ENCODE results near the gene ADRB1. TPM values are rescaled to one million over a fixed set of nuclear protein-coding genes. Genes with fewer than 3 reads are reported as not detected.

ADRB1 gene
- total RNA-seq, 2 experiments from 2014 or later: 0.08 to 0.11 TPM

- no peak for TF ChIP-seq CTCF (IDR thresholded peaks at IDR 0.05)
- Mint-ChIP-seq H3K4me3 (no peak overlapping the region), H3K36me3 (ENCODE audit: low read depth) (no peaks in the 10 kb centered on the region), H3K27me3 (peaks cover 4% of the 10 kb centered on the region), H3K9me3 (no peaks in the 10 kb centered on the region), H3K27ac (no peak overlapping the region), H3K4me1 (ENCODE audit: low read depth) (peaks cover 10% of the 10 kb centered on the region)
- H3K36me3 ChIP-seq (ENCODE audit: insufficient read depth, low read length): no peaks in the 10 kb centered on the region
- intact Hi-C loops (cut with DNase I, micrococcal nuclease): no loop called here
- POLR2A ChIA-PET: no interaction called here
- H3K9me3 ChIP-seq (ENCODE audit: control insufficient read depth in 1 of 2, insufficient read depth in 1 of 2, low read length in 2 of 2): no peaks in the 10 kb centered on the region
- DNase-seq: no peak
- CTCF ChIA-PET: no interaction called here
- peaks cover 9% of the 10 kb centered on the region for H3K4me1 ChIP-seq (ENCODE audit: insufficient read depth, low read length)
- ATAC-seq (ENCODE audit: poor library complexity): no peak
- no peak overlapping the region for H3K27ac ChIP-seq (ENCODE audit: low read depth in 1 of 2, low read length in 2 of 2)
- no peak overlapping the region for H3K4me3 ChIP-seq (ENCODE audit: low read length)
- no peaks in the 10 kb centered on the region for H3K27me3 ChIP-seq (ENCODE audit: control insufficient read depth in 1 of 2, insufficient read depth in 2 of 2, low read length in 2 of 2)
These were observed 40.3 kb upstream of the ADRB1 start for GRCh38 chr10:114003161-114003941.

- H3K4me3 ChIP-seq (ENCODE audit: low read length): no peak overlapping the region
- POLR2A ChIA-PET: no interaction called here
- no peaks in the 10 kb centered on the region for H3K4me1 ChIP-seq (ENCODE audit: insufficient read depth, low read length)
- CTCF ChIA-PET: interaction anchor here (0.6 kb wide), 1 partner anchor 187 kb away, joined by 4 read pairs; no protein-coding TSS in a partner anchor
- Mint-ChIP-seq H3K9me3 (no peaks in the 10 kb centered on the region), H3K4me3 (no peak overlapping the region), H3K27ac (no peak overlapping the region), H3K36me3 (ENCODE audit: low read depth) (no peaks in the 10 kb centered on the region), H3K27me3 (no peaks in the 10 kb centered on the region), H3K4me1 (ENCODE audit: low read depth) (no peaks in the 10 kb centered on the region)
- no peaks in the 10 kb centered on the region for H3K27me3 ChIP-seq (ENCODE audit: control insufficient read depth in 1 of 2, insufficient read depth in 2 of 2, low read length in 2 of 2)
- no peaks in the 10 kb centered on the region for H3K36me3 ChIP-seq (ENCODE audit: insufficient read depth, low read length)
- ATAC-seq (ENCODE audit: poor library complexity): no peak
- H3K27ac ChIP-seq (ENCODE audit: low read depth in 1 of 2, low read length in 2 of 2): no peak overlapping the region
- no peak for TF ChIP-seq CTCF (IDR thresholded peaks at IDR 0.05)
- H3K9me3 ChIP-seq (ENCODE audit: control insufficient read depth in 1 of 2, insufficient read depth in 1 of 2, low read length in 2 of 2): peaks cover 0 to 6% of the 10 kb centered on the region in 2 experiments
- intact Hi-C loops (cut with DNase I, micrococcal nuclease): no loop called here
- DNase-seq: no peak
These were observed 34.2 kb upstream of the ADRB1 start for GRCh38 chr10:114009281-114009996.

GRCh38 chr10:114010316-114010715, 33.4 kb upstream of the ADRB1 start:
- Histone ChIP-seq H3K27me3 (ENCODE audit: control insufficient read depth in 1 of 2, insufficient read depth in 2 of 2, low read length in 2 of 2) (no peaks in the 10 kb centered on the region), H3K9me3 (ENCODE audit: control insufficient read depth in 1 of 2, insufficient read depth in 1 of 2, low read length in 2 of 2) (peaks cover 0 to 6% of the 10 kb centered on the region in 2 experiments), H3K36me3 (ENCODE audit: insufficient read depth, low read length) (no peaks in the 10 kb centered on the region), H3K4me3 (ENCODE audit: low read length) (no peak overlapping the region), H3K27ac (ENCODE audit: low read depth in 1 of 2, low read length in 2 of 2) (no peak overlapping the region), H3K4me1 (ENCODE audit: insufficient read depth, low read length) (no peaks in the 10 kb centered on the region)
- Mint-ChIP-seq H3K4me1 (ENCODE audit: low read depth) (no peaks in the 10 kb centered on the region), H3K4me3 (no peak overlapping the region), H3K27ac (no peak overlapping the region), H3K27me3 (no peaks in the 10 kb centered on the region), H3K36me3 (ENCODE audit: low read depth) (no peaks in the 10 kb centered on the region), H3K9me3 (no peaks in the 10 kb centered on the region)
- DNase-seq (no peak), ATAC-seq (ENCODE audit: poor library complexity) (no peak)
- TF ChIP-seq CTCF (IDR thresholded peaks at IDR 0.05): no peak
- ChIA-PET POLR2A (no interaction called here), CTCF (no interaction called here)
- intact Hi-C loops (cut with DNase I, micrococcal nuclease): no loop called here

Data from CD4-positive, alpha-beta T cell (primary cell).